ENCODE measurements around the gene ALKBH3.

DNA sequence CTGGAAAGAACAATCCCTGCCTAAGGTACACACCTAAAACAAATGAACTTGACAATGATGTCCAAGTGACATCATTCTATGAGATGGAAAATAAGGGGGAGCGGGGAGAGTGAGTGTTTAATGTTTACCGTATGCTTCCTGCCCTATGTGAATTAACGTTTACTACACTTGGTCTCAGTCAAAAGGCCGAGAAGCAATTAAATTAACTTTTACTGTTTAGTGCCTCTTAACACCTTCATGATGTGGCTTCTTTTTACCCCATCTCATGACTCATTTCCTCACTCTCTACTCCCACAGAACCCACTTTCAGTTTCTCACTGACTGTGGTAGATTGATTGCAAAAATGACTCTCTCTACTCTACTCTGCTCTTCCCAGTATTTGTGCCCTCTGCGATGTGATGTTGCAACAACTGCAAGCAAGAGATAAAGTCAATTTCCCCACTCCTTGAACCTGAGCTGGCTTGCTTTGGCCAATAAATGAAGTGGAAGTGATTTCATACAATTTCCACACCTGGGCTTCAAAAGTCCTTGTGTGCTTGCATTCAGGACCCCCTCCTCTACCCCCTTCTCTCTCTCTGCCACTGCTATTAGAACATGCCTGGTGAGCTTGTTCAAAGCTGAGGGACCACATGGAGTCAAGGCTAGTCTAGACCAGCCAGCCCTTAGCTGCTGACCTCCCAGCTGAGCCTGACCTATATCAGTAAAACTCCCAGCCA lies 11.6 kb upstream of the ALKBH3 start:
- TF ChIP-seq CTCF (IDR thresholded peaks at IDR 0.05) (no peak), EZH2phosphoT487 (IDR thresholded peaks at IDR 0.05) (no peak)
